T-helper 22 cell (primary cell): Measurements from ENCODE around the gene IL13RA2.

Experiments used
- DNase-seq: peaks from one replicate; pipeline ENCODE4 v3.0.0-alpha.2; 2020; ENCODE audit warnings: low read depth

Gene IL13RA2, protein sequence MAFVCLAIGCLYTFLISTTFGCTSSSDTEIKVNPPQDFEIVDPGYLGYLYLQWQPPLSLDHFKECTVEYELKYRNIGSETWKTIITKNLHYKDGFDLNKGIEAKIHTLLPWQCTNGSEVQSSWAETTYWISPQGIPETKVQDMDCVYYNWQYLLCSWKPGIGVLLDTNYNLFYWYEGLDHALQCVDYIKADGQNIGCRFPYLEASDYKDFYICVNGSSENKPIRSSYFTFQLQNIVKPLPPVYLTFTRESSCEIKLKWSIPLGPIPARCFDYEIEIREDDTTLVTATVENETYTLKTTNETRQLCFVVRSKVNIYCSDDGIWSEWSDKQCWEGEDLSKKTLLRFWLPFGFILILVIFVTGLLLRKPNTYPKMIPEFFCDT

DNA sequence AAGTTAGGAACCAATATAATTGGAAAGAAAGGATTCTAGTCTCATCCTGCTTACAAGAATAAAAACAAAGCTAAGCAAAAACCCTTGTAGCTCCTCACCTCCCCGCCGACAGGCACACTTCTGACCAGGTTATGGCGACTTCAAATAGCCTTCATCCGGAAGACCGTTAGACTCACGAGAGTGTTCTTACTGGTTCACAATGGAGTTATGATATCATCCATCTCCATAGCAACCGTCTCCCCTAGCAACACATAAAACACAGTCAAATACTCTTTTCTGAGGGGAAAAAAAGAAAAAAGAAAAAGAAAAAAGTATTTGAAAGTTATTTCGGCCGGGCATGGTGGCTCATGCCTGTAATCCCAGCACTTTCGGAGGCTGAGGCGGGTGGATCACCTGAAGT is at the start of gene IL13RA2:
IL13RA2 (minus strand) TSS at position 162 of the 400 bp plus-strand sequence. CDS start 347 bp downstream, outside the sequence.
- DNase-seq: no peak

DNA sequence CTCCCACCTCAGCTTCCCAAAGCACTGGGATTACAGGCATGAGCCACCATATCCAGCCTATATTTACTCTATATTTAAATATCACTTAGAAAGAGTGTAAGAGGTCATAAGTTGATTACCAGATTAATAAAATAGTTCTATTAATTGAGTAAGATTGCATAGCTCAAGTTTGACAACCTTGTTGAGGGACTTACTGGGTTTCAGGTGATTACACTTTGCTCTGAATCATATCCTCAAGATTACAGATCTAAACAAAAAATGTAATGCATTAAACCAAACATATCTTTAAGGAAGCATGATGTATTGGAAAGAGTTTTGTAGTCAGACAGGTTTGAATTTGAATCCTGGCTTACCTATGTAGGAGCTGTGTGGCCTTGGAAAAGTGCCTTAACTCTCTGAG is 47.9 kb upstream of the IL13RA2 start:
- DNase-seq: no peak

DNA sequence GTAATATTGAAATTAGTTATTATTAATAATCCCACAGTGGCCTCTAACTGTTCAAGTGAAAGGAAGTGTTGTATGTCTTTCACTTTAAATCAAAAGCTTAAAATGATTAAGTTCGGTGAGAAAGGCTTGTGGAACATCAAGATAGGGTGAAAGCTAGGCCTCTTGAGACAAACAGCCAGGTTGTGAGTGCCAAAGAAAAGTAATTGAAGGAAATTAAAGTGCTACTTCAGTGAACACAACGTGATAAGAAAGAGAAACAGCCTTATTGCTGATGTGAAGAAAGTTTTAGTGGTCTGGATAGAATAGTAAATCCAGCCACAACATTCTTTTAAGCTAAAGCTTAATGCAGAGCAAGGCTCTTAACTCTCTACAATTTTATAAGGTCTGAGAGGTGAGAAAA is 42.6 kb upstream of the IL13RA2 start:
- no peak for DNase-seq

DNA sequence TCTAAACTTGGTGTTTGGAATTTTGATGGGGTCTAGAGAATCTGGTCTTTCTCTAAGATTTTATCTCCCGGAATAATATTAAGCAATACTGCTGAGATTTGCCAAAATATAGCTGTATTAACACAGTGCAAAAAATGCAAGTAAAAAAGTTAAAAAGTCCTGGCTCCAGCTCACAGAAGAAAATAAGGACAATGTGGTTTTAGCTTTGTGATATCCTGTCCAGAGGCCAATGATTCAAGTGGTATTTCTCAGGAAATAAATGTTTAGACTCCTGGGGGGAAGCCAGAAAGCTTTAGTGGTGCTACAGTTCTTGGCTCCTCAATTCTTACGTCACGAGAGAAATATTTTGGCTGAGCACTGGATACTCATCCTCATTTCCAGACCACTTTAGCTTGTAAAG is 40.9 kb upstream of the IL13RA2 start:
- DNase-seq: no peak

DNA sequence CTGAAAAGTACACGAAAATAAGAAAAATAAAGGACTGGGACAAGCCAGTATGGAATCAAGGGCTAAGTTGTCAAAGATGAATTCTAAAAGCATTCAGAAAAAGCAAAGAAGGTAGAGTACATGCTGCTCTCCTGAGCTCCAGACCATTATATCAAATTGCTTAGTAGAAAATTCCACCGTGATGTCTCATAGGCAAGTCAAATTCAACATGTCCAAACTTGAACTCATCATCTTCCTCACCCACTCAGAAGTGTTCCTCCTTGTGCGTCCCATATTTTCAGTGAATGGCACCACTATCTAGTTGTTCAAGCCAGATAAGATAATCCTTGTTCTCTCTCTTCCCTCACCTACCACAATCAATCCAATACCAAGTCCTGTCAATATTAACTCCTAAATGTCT is 37.5 kb upstream of the IL13RA2 start:
- no peak for DNase-seq

DNA sequence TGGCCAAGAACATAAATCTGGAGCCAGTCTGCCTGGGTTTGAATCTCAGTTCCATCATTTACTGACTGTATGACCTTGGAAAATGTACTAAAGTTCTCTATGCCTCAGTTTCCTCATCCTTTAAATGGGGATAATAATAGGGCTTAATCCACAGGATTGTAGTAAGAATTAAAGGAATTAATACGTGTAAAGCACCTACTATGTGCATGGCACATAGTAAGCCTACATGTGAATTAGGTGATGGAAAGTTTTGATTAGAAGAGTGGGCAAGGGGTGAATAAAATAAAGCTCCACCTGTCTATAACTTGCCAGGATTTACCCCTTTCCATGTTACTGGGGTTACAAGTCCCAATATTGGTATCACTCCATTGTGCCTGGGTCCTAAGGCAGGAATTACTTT is 35.8 kb upstream of the IL13RA2 start:
- no peak for DNase-seq

DNA sequence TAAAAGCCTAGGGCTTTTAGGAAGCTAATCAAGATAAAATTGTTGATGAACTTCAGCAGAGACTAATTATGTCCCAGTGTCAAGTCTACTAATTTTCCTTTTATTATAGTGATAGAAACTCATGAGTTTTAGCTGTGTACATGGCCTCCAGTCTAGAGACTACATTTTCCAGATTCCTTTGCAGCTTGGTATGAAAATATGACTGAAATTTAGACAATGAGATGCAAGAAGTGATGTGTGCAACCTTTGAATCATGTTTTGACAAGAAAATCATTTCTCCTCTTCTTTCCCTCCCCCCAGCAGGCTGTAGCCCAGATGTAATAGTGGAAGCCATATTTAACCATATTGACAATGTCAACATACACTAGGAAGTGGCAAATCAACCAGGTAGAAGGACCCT is 30.3 kb upstream of the IL13RA2 start:
- DNase-seq: no peak

DNA sequence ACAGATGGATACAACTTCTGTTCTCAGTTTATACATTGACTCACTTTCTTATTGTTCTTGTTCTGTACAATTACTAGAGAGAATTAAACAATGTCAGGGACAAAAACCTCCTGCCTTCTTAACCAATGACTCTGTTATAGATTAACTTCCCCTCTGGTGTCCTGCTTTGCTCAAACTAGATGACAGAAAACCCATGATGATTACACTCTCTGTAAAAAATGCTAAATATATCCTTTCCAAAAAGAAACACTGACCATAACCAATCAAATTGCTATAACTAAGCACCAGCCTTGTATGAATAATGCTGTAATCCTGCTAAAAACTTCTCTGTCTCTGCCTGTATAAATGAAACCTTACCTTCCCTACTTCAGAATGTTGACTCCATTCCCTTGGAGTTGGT is 29.8 kb upstream of the IL13RA2 start:
- DNase-seq: no peak

DNA sequence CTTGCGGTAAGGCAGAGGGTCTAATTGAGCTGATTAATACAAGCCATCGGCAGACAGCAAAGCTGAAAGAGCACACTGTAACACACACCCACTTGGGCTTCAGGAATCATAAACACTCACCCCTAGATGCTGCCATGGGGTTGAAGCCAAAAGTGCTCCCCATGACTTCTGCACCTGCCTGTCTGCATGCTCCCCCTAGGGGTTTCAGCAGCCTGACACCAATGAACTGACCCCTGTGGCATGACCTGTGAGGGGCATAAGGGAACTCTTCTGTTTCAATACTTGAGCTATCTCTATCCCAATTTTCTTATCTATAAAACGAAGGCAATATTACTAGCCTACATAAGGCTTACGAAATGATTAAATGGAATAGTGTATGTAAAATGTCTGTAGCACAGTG is 23.0 kb upstream of the IL13RA2 start:
- DNase-seq: no peak

DNA sequence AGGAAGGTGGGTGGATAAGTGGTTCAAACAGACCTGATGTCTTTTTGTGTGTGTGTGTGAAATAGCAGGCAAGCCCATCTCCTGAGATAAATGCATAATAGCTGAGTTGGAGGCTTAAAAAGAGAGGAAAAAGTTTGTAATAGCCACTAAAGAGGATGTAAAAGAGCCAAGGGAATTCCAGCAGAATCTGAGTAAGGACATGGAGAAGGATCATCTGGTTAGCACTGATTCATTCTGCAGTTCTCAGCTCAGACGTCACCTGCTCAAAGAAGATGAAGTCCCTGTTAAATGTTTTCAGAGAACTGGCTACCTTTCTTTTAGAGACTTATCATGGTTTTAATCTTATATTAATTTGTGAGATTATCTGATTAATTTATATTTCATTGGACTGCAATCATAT is 21.0 kb upstream of the IL13RA2 start:
- no peak for DNase-seq

DNA sequence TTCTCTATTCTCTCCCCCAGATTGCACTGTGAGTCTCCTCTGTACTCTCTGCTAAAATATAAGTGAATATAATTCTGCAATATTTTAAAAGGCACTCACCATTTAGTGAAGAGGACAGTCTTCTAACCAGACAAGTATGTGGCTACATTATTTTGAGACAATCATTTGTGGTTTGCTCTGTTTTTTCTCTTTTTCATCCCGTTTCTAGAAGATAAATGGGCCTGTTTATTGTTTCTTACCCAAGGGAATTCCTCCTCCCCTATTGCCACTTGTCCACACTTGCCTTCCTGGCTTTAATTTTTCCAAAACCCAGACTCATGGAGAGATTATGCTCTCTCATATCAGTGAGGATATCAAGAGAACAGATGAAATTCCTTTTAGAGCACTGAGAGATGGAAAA is 18.6 kb upstream of the IL13RA2 start:
- DNase-seq: no peak

DNA sequence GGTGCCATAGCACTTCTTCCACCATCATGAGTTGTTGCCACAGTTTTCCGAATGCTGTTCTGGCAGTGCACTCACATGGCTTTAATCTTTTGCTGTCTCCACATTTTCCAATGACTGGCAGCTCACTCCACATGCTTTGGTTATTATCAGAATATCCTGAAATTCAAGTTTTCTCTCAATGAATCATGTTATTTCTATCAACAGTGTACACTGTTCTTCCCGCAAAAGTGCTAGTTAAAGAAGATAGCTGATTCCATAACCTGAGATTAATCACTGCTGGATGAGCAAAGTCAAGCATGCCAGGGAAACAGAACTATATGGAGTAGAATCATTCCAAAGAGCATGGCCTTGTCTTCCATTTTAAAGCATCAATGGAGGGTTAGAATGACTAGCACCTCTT is 14.6 kb upstream of the IL13RA2 start:
- no peak for DNase-seq

DNA sequence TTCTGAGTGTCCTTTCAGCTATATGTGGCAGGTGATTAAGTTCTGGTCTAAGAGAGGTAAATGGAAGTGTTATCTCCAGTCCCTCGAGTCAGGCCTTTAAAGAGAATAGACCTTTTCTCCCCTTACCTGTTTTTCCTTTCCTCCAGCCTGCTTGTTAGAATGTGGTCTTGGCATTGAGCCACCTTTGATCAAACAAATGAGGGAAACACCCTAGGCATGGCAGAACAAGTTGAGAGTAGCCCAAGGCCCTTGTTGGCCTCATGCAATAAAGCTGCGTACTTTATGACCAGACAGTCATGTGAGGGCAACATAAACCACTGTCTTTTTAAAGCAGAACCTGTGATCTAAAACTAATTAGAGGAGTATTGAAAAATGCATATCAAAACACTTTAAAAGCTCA is 13.2 kb upstream of the IL13RA2 start:
- no peak for DNase-seq

DNA sequence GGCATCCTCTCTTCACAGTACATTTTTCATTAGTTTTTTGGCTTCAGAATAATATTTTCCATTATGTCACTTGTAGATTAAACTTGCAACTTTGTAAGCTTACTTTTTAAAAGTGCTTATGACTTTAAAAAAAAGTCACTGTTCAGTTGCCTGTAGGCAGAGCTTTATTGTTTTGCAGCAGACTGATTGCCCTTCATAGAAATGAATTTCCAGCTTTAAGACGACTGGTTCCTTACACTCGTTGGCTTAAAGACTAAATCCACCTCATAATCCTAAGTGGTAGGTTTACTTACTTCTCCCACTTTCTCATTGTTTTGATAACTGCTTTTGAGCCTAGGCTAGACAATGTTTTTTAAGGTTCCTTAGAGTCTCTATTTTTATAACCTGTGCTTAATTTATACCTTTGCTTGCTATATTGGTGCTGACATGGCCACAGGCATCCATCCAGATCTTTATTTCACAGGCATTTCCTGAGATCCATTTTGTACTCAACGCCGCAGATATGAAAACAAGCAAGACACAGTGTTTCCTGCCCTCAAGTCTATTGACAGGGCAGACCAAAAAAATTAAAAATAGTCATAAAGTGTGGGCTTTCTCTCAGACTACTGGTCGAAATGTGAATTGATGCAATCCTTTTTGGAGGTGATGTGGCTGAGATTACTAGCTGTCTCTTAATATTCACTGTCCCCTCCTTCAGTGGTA is 12.6 kb upstream of the IL13RA2 start:
- no peak for DNase-seq

DNA sequence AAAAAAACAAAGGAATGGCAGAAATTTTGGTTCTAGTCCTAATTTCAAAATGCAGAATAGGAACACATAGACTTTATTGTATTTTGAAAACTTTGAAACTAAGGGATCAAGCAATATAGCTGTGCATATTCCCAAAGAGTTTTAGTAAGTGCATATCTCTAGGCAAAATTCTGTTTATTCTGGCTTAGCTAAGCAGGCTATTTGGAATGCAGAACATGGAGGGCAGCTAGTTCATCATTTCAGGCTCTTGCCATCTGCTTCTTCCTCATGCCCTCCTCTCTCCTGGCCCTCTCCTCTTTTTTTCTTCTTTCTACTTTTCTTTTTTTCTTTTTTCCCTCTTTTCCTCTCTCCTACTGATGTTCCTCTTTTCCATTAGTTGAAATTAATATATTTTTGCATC is 12.0 kb upstream of the IL13RA2 start:
- no peak for DNase-seq

DNA sequence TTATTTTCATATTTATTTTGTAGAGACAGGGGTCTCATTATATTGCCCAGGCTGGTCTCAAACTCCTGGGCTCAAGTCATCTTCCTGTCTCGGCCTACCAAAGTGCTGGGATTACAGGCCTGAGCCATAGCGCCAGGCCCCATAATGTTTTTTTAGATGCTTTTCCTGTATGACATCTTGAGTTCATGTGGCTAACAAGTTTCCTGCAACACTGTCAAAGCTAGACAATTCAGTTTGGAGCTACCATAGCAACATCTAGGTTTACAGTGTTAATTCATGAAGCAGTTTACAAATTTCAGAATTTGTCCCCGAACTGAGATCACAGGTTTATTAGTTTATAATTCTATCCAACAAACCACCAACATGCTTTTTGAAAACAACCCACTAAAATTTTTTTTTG is 6.4 kb upstream of the IL13RA2 start:
- no peak for DNase-seq

DNA sequence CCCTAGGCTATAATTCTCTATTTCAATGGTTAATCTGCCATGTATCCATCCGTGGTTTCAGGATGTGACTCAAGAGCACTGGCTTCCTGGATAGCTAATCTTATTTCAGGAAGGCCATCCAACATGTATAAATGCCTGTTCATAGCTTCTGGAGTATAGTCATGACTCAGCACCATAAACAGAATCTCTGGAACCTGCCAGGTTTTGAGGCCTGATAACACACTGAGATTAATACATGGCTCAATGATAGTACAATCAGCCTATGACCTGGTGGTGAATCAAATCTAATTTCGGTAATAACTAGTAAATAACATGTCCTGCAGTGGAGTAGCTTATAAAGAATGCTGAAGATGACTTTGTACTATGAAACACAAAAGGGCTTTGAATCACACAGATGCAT is 5.7 kb upstream of the IL13RA2 start:
- DNase-seq: no peak

DNA sequence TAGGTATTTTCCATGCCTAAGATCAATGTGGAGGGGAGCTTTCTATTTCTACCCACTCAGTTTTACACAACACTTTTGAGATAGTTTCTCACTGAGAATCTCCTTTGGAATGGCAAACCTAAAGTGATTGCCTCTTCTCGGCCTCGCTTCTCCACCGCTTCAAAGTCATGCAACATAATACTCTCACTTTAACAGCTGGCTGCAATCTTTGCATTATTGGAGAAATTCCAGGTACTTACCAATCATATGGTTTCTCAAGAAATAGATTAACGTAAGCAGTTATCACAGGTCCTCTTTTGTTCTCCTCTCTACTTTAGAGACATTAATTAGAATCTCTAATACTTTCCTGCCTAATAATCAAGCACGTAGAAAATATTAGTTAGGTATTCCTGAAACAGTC is 3.7 kb upstream of the IL13RA2 start:
- DNase-seq: no peak

DNA sequence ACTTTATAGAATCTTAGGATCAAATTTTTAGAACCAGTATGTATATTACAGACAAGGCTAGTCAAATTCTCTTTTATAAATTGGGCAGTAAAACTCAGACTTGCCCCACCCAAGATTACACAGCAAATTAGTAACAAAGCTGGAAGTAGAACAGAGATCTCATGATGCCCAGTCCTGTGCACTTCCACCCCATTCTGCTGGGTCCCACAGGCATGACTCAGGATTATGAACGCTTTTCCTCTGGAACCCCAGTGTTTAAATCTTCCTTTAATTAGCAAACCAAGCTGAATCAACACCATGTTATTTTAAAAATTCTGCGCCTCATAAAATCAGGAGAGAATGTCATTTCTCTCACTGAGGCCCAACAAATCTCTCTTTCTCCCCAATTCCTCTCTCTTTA is 1.5 kb upstream of the IL13RA2 start:
- no peak for DNase-seq

DNA sequence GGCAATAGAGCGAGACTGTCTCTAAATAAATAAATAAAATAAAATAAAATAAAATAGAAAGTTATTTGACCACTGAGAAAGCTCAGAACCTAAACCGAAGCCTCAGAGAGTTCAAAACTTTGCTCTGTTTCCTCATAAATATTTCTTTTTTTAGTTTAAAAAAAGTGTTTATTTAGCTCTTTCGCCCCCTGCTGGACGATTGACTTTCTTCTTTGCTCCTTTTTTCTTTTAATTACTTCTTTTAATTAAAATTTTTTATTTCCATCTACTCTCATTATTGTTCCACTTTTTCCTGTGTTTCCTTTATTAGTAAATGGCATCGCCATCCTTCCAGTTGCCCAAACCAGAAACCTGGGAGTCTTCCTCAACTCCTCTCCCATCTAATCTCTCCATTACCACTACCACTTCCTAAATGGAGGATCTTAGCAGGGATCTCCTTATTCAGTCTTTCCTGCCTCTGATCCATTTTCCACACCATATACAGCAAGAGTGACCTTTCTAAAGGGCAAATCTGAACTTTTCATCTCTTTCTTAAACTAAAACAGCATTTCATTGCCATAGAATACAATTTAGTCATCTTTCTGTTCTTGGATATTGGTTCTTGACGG is 728 bp upstream of the IL13RA2 start:
- no peak for DNase-seq

DNA sequence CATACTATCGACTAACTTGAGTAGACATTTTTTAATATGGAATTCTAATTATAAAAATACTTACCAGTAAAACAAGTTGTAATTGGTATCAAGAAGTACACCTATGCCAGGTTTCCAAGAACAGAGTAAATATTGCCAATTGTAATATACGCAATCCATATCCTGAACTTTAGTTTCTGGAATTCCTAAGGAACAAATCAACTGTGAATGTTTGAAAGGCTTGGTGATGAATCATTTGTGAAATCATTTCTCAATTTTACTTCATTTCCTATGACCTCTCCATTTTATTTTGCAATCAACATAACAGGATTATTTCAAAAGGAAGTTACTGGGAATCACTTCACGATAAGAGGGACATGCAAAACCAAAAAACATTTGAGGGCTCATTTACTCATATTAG is 3.7 kb downstream of the IL13RA2 start:
- no peak for DNase-seq

DNA sequence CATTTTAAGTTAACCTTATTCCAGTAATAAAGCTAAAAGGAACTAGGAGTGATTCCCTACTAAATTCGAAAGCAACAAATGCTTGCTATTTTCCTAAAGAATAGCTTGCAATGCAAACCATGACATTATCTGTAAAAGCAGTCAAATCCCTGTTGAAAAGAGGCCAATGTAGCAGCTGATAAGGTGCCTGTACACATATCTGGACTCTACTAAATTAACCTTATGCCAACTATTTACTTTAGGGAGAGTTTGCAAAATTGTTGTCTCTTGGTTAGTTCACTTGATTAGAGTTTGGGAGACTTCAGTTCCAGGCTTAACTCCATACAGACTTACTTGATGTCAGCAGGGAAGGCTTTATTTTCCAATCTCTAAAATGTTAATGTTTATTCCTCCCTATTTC is 6.0 kb downstream of the IL13RA2 start:
- DNase-seq: no peak

DNA sequence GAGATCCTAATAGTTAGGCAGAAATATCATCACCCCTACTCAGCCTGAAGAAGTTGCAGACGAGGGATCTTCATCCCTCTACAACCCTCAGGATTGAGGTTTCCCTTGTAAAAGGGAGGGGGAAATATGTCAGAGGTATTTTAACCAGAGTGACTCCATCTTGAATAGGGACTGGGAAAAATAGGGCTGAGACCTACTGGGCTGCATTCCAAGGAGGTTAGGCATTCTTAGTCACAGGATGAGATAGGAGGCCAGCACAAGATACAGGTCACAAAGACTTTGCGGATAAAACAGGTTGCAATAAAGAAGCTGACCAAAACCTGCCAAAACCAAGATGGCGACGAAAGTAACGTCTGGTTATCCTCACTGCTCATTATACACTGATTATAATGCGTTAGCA is 17.5 kb downstream of the IL13RA2 start:
- no peak for DNase-seq
